Right forelimb (tissue), 1 donor: ENCODE data around the gene ATP6V0A1.
A peak's percentile ranks its signal among the peaks of the same experiment; 100 is the strongest.
"Not testable (repeated sequence)": the region's sequence is repeated elsewhere in the genome, so short reads cannot be mapped to it uniquely, and the experiment has no call there.

Experiments
- DNase-seq: peaks from one replicate; pipeline ENCODE4 v3.0.0-alpha.2; 2018

Gene ATP6V0A1

GRCh38 chr17:42543190-42544079 lies 84.8 kb downstream of the ATP6V0A1 start:
- DNase-seq = peak; percentile 64

GRCh38 chr17:42544874-42545283 lies 86.2 kb downstream of the ATP6V0A1 start:
- DNase-seq = no peak

GRCh38 chr17:42545755-42546505 lies 87.3 kb downstream of the ATP6V0A1 start:
- DNase-seq = not testable (repeated sequence)

- peak; percentile 50 for DNase-seq
Measured at GRCh38 chr17:42547001-42547461, 88.4 kb downstream of the ATP6V0A1 start.

- DNase-seq = peak; percentile 38
Measured at GRCh38 chr17:42547698-42548069, 89.0 kb downstream of the ATP6V0A1 start.

- DNase-seq = peak; percentile 74
Measured at GRCh38 chr17:42548070-42548837, 89.6 kb downstream of the ATP6V0A1 start.

GRCh38 chr17:42548993-42549755 lies 90.5 kb downstream of the ATP6V0A1 start:
- no peak for DNase-seq

- not testable (repeated sequence) for DNase-seq
Measured at GRCh38 chr17:42552736-42553135, 94.1 kb downstream of the ATP6V0A1 start, which contains the start of gene HSD17B1. HSD17B1 (plus strand) TSS chr17:42552923; CDS start chr17:42552934, 11 bp downstream.

- no peak for DNase-seq
Measured at GRCh38 chr17:42553161-42553818, 94.6 kb downstream of the ATP6V0A1 start.

- no peak for DNase-seq
Measured at GRCh38 chr17:42553866-42554249, 95.2 kb downstream of the ATP6V0A1 start.

GRCh38 chr17:42554250-42555121 lies 95.8 kb downstream of the ATP6V0A1 start:
- peak; percentile 92 for DNase-seq

- DNase-seq = no peak
Measured at GRCh38 chr17:42555122-42555622, 96.5 kb downstream of the ATP6V0A1 start.

GRCh38 chr17:42555961-42556617 lies 97.4 kb downstream of the ATP6V0A1 start:
- not testable (repeated sequence) for DNase-seq

- DNase-seq = no peak
Measured at GRCh38 chr17:42559075-42559474, 100.4 kb downstream of the ATP6V0A1 start.

GRCh38 chr17:42560246-42560645 lies 101.6 kb downstream of the ATP6V0A1 start:
- no peak for DNase-seq

GRCh38 chr17:42561897-42562387 lies 103.3 kb downstream of the ATP6V0A1 start, which contains the start of gene COASY:
COASY (plus strand) TSS chr17:42562148; CDS start chr17:42562623, 475 bp downstream.
- DNase-seq = peak; percentile 98

- DNase-seq = no peak
Measured at GRCh38 chr17:42562388-42563142, 103.9 kb downstream of the ATP6V0A1 start.

- DNase-seq = no peak
Measured at GRCh38 chr17:42563143-42563509, 104.4 kb downstream of the ATP6V0A1 start.

- DNase-seq = no peak
Measured at GRCh38 chr17:42563543-42563942, 104.9 kb downstream of the ATP6V0A1 start.
